Adrenal gland (tissue), 5 donors: ENCODE measurements around the gene REPS2.

Experiments used
- POLR2A ChIP-seq, 2 donors: fragments of 450-650 bp; IDR thresholded peaks; one replicate each; pipeline ENCODE4 v1.6.1; 2017; ENCODE audit warnings: antibody characterized with exemption in 2 of 2, mild to moderate bottlenecking in 2 of 2, moderate library complexity in 1 of 2
- TF ChIP-seq, protein P1 (sequence below), 6 experiments: fragments of 450-650 bp in 4 of 6; fragments of 200-600 bp in 2 of 6; sonication (generic) in 1 of 6; IDR thresholded peaks; 1 replicate in 5 of 6; 2 replicates in 1 of 6; pipeline versions ENCODE4 v1.5.1 to v1.8.0; 2016 to 2021; ENCODE audit warnings: antibody characterized with exemption in 6 of 6, mild to moderate bottlenecking in 2 of 6, moderate library complexity in 1 of 6
- donor health status: DM: no; HTN: no; CAD: no.

DNA sequence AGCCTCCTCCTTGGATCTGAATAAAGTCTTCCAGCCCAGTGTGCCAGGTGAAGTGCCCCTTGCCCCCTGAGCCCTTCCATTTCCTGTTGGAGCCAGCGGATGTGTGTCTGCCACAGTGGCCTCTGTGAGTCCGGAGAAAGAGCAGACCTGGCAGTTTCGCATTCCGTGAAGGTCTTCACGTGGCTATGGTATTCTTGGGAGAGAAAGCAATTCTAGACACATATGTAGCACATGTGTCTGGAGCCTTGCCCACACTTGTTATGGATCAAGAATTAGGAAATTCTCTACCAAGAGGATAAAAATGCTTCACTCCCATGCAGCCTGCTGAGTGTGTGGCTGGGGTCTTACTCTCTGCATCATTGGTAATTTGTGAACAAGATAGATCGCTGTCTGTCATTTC lies 130.9 kb downstream of the REPS2 start:
- TF ChIP-seq, protein P1, sequence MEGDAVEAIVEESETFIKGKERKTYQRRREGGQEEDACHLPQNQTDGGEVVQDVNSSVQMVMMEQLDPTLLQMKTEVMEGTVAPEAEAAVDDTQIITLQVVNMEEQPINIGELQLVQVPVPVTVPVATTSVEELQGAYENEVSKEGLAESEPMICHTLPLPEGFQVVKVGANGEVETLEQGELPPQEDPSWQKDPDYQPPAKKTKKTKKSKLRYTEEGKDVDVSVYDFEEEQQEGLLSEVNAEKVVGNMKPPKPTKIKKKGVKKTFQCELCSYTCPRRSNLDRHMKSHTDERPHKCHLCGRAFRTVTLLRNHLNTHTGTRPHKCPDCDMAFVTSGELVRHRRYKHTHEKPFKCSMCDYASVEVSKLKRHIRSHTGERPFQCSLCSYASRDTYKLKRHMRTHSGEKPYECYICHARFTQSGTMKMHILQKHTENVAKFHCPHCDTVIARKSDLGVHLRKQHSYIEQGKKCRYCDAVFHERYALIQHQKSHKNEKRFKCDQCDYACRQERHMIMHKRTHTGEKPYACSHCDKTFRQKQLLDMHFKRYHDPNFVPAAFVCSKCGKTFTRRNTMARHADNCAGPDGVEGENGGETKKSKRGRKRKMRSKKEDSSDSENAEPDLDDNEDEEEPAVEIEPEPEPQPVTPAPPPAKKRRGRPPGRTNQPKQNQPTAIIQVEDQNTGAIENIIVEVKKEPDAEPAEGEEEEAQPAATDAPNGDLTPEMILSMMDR (IDR thresholded peaks at IDR 0.05), result no peak
- TF ChIP-seq POLR2A (IDR thresholded peaks at IDR 0.05), result no peak
